ENCODE data around the gene SND1.

SND1 gene

GRCh38 chr7:128081808-128082207, 429.8 kb downstream of the SND1 start:
- DNase-seq (ENCODE audit: low spot score), result no peak
- TF ChIP-seq CTCF (IDR thresholded peaks at IDR 0.05; ENCODE audit: extremely low read depth, missing control alignments), result no peak

- DNase-seq (ENCODE audit: low spot score), result no peak
- TF ChIP-seq CTCF (IDR thresholded peaks at IDR 0.05; ENCODE audit: extremely low read depth, missing control alignments), result no peak
Observed at GRCh38 chr7:128082431-128082830, 430.4 kb downstream of the SND1 start.

DNA sequence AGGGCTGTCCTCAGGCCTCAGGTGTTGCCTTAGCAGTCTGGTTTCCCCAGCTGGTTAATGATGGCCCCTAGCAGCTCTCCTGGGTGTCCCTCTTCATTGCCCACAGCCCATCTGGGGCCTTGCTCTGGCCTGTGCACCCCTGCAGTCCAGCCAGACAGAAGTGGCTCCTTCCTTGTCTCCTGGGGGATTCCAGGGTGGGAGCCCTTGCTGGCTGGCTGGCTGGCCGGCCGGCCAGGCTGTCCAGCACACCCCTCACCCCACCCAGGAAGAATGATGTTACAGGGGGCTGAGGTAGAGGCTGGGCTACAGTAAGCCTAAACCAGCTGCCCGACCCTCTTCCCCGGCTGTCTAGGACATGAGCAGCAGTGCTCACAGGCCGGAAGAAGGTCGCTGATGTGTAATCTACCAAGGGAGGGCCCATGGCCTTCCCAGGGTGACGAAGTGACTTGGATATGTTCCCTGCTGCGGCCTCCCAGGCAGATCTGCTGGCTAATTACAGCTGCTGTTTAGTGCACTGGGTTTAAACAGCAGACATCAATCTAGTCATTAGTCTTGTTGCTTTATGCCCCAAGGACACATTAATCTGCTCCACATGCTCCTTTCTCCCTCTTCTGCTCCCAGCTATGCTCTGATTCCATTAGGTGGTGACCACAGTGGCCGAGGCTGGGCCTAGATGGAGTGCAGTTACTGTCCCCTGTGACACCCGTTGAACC, 433.1 kb downstream of the SND1 start:
- DNase-seq (ENCODE audit: low spot score), result no peak
- TF ChIP-seq CTCF (IDR thresholded peaks at IDR 0.05; ENCODE audit: extremely low read depth, missing control alignments), result no peak

DNA sequence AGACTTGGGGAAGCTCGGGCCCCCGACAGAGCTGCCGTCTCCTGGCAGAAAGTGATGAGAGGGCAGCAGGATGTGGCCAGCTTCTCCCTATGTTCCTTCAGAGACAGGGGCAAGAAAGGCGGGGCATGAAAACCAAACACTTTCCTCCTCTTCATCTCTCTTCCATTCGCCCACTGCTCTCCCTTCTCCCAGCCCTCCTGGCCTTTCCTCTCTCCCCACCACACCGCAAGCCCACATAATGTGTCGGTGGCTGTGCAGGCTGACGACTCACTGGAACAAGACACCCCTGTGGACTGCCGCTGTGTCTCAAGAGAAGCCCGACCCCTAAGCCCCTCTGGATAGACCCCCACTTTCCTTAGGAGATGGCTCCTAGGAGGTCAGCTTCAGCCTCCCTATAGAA, 438.5 kb downstream of the SND1 start:
- DNase-seq (ENCODE audit: low spot score), result no peak
- no peak for TF ChIP-seq CTCF (IDR thresholded peaks at IDR 0.05; ENCODE audit: extremely low read depth, missing control alignments)

DNA sequence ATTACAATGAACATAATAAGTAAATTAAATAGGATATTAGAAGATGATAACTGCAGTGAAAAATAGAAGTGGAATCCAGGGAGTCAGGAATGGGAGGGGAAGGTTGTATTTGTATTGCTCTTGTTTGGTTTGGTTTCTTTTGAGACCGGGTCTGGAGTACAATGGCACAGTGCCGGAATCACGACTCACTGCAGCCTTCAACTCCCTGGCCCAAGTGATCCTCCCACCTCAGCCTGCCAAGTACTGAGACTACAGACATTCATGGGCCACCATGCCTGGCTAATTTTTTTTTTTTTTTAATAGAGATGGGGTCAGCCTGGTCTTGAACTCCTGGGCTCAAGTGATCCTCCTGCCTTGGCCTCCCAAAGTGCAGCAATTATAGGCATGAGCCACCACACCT, 439.1 kb downstream of the SND1 start:
- TF ChIP-seq CTCF (IDR thresholded peaks at IDR 0.05; ENCODE audit: extremely low read depth, missing control alignments), result no peak
- DNase-seq (ENCODE audit: low spot score), result no peak

- no peak for TF ChIP-seq CTCF (IDR thresholded peaks at IDR 0.05; ENCODE audit: extremely low read depth, missing control alignments)
- DNase-seq (ENCODE audit: low spot score), result no peak
Observed at GRCh38 chr7:128092221-128092620, 440.2 kb downstream of the SND1 start.

GRCh38 chr7:128093614-128094570, 441.9 kb downstream of the SND1 start:
- no peak for DNase-seq (ENCODE audit: low spot score)
- TF ChIP-seq CTCF (IDR thresholded peaks at IDR 0.05; ENCODE audit: extremely low read depth, missing control alignments), result no peak

Measured in GM20000 (cell line).